GM12878 (cell line): Measurements from ENCODE around the gene TUBA3E. TPM values are rescaled to one million over a fixed set of nuclear protein-coding genes. Genes with fewer than 3 reads are reported as not detected.
"Not testable (repeated sequence)": the region's sequence is repeated elsewhere in the genome, so short reads cannot be mapped to it uniquely, and the experiment has no call there.

Experiments used
- ATAC-seq: fragments of 200-7000 bp; cut with Tn5 transposase; 3 replicates; pipeline ENCODE4 v1.9.1; 2020; ENCODE audit warnings: mild to moderate bottlenecking, moderate library complexity
- BruUV-seq: library from RNA; stranded (reverse); fragments of 400-500 nt; replicated peaks from 2 replicates; lab custom pipeline; 2021; lab: Mats Ljungman, UMichigan
- CTCF ChIA-PET: fragments of 300-600 bp; sonication (Branson Sonifier 250); formaldehyde crosslinking; extraction: SDS; loops from one replicate; lab custom pipeline; 2021; ENCODE audit warnings: inconsistent platforms; lab: Yijun Ruan, JAX
- POLR2A ChIA-PET: fragments of 350-600 bp; formaldehyde crosslinking; extraction: SDS; loops from one replicate; lab custom pipeline; 2021; ENCODE audit warnings: inconsistent platforms; lab: Charles Lee
- RAD21 ChIA-PET: fragments of 300-600 bp; sonication (Branson Sonifier 250); formaldehyde crosslinking; loops from one replicate; lab custom pipeline; 2023; ENCODE audit warnings: antibody characterized with exemption; ENCODE audit not compliant: unreplicated experiment; lab: Charles Lee
- SMC1A ChIA-PET: fragments of 300-600 bp; sonication (Branson Sonifier 250); formaldehyde crosslinking; loops from one replicate; lab custom pipeline; 2023; ENCODE audit not compliant: unreplicated experiment, uncharacterized antibody; lab: Charles Lee
- DNase-seq: peaks from one replicate; pipeline ENCODE4 v3.0.0-alpha.2; 2011; ENCODE audit warnings: low read depth, low spot score
- FAIRE-seq: peaks from 3 replicates; lab custom pipeline; 2011; peaks lifted over from hg19 to GRCh38; lab: Jason Lieb, UNC
- H2AFZ ChIP-seq: 2 replicates; pipeline ENCODE4 v1.6.0; 2011; ENCODE audit warnings: low read depth, low read length, control low read depth; ENCODE audit not compliant: control insufficient read depth
- H3K27ac ChIP-seq: 2 replicates; pipeline ENCODE4 v1.5.1; 2011; ENCODE audit warnings: control low read depth; ENCODE audit not compliant: control insufficient read depth, insufficient read depth
- H3K27me3 ChIP-seq, 2 experiments: replicated peaks in 1 of 2; 2 replicates each; pipeline versions ENCODE4 v1.6.0 to v1.6.1; 2011; ENCODE audit warnings: low read length in 1 of 2; ENCODE audit not compliant: control insufficient read depth in 2 of 2, insufficient read depth in 2 of 2
- H3K36me3 ChIP-seq, 2 experiments: 2 replicates each; pipeline ENCODE4 v1.5.1; 2011; ENCODE audit warnings: low read length in 1 of 2; ENCODE audit not compliant: control insufficient read depth in 2 of 2, insufficient read depth in 2 of 2
- H3K4me1 ChIP-seq: 2 replicates; pipeline ENCODE4 v1.6.1; 2011; ENCODE audit warnings: mild to moderate bottlenecking, low read length, moderate library complexity, mixed read lengths; ENCODE audit not compliant: control insufficient read depth, insufficient read depth
- H3K4me2 ChIP-seq: 2 replicates; pipeline ENCODE4 v1.6.0; 2011; ENCODE audit warnings: control low read depth; ENCODE audit not compliant: control insufficient read depth, insufficient read depth
- H3K4me3 ChIP-seq: fragments of 200-600 bp; sonication (generic); 2 replicates; pipeline ENCODE4 v1.5.1; 2016
- H3K79me2 ChIP-seq: 2 replicates; pipeline ENCODE4 v1.6.0; 2011; ENCODE audit warnings: low read length; ENCODE audit not compliant: control insufficient read depth, insufficient read depth
- H3K9ac ChIP-seq: 2 replicates; pipeline ENCODE4 v1.8.0; 2011; ENCODE audit warnings: low read length, control low read depth, mixed read lengths; ENCODE audit not compliant: control insufficient read depth, insufficient read depth
- H3K9me3 ChIP-seq: replicated peaks from 3 replicates; pipeline ENCODE4 v1.5.1; 2011; ENCODE audit warnings: mild to moderate bottlenecking, low read length; ENCODE audit not compliant: control insufficient read depth, insufficient read depth
- H4K20me1 ChIP-seq: 2 replicates; pipeline ENCODE4 v1.6.0; 2011; ENCODE audit not compliant: control insufficient read depth, insufficient read depth
- CBX5 ChIP-seq: sonication (generic); IDR thresholded peaks from 2 replicates; pipeline ENCODE4 v1.6.1; 2016; ENCODE audit warnings: low read depth, moderate library complexity, mild to moderate bottlenecking, inconsistent platforms
- GABPA ChIP-seq: IDR thresholded peaks from 2 replicates; pipeline ENCODE4 v1.6.1; 2014; ENCODE audit warnings: antibody characterized with exemption, low read depth, mild to moderate bottlenecking, inconsistent platforms
- MXI1 ChIP-seq: fragments of 150-350 bp; IDR thresholded peaks from 2 replicates; pipeline ENCODE4 v1.6.1; 2011; ENCODE audit warnings: low read depth, mild to moderate bottlenecking, inconsistent platforms, low read length, improper control_type of control experiment
- NFIC ChIP-seq: IDR thresholded peaks from 2 replicates; pipeline ENCODE4 v1.6.1; 2012; ENCODE audit warnings: low read depth, mild to moderate bottlenecking, inconsistent platforms, low read length, moderate library complexity
- PAX8 ChIP-seq: fragments of 450-650 bp; IDR thresholded peaks from 2 replicates; pipeline ENCODE4 v1.6.1; 2017; ENCODE audit warnings: mild to moderate bottlenecking, moderate library complexity
- RBBP5 ChIP-seq: fragments of 200-600 bp; sonication (generic); conservative IDR thresholded peaks from 2 replicates; pipeline ENCODE4 v1.6.1; 2016
- ZBTB33 ChIP-seq: fragments of 450-650 bp; IDR thresholded peaks from 2 replicates; pipeline ENCODE4 v1.6.1; 2017; ENCODE audit warnings: mild to moderate bottlenecking
- ZNF384 ChIP-seq: IDR thresholded peaks from 2 replicates; pipeline ENCODE4 v1.6.1; 2012; ENCODE audit warnings: low read depth, mild to moderate bottlenecking, low read length, improper control_type of control experiment, borderline replicate concordance
- WGBS: methylation state at CpG from one replicate; pipeline ENCODE4 v1.1.6; 2016; ENCODE audit warnings: low lambda C conversion rate; ENCODE audit not compliant: insufficient replicate concordance, insufficient coverage; ENCODE audit errors: missing lambda C conversion rate; 5-methylcytosine and 5-hydroxymethylcytosine counted together
- in situ Hi-C: fragments of 300-500 bp; cut with MboI; formaldehyde crosslinking; loops from 9 replicates; pipeline ENCODE4 v1.14.3; 2018; ENCODE audit warnings: mixed read lengths
- intact Hi-C: fragments of 100-400 bp; cut with micrococcal nuclease; formaldehyde crosslinking; loops from one replicate; pipeline ENCODE4 v1.14.2; 2022; ENCODE audit not compliant: unreplicated experiment
- polyA plus RNA-seq, 11 experiments: library from polyadenylated mRNA; depleted of rRNA in 4 of 11; unstranded in 6 of 11; stranded (reverse) in 5 of 11; fragments of >200 nt; fragmentation: Nextera tagmentation in 4 of 11; fragmentation: Illumina TruSeq in 1 of 11; extraction: Ambion mirVana in 4 of 11; extraction: Trizol in 1 of 11; gene quantifications; 1 replicate in 1 of 11; 2 replicates in 10 of 11; pipeline versions ENCODE4 v1.2.1 to v1.2.3, GENCODE V29; 2011 to 2016; ENCODE audit warnings: inconsistent platforms in 2 of 11, missing spikeins in 2 of 11, low read depth in 1 of 11
- total RNA-seq, 4 experiments: library from RNA; depleted of rRNA in 3 of 4; stranded (reverse); fragments of >200 nt in 3 of 4; fragmentation: Illumina TruSeq in 1 of 4; extraction: Trizol in 1 of 4; gene quantifications; 2 replicates each; pipeline versions ENCODE4 v1.2.1 to v1.2.3, GENCODE V29; 2013 to 2021
- TF ChIP-seq, protein P1 (sequence below): IDR thresholded peaks from 2 replicates; pipeline ENCODE4 v1.6.1; 2012; ENCODE audit warnings: improper control_type of control experiment, low read depth, low read length; ENCODE audit not compliant: insufficient replicate concordance
- TF ChIP-seq, protein P2 (sequence below): fragments of 450-650 bp; IDR thresholded peaks from 2 replicates; pipeline ENCODE4 v1.6.1; 2016; ENCODE audit warnings: mild to moderate bottlenecking

The TUBA3E gene
- total and polyA plus RNA-seq, 10 of the 15 experiments (the other 5 are each of a cell fraction or from before 2014, with no cell fraction given) = not detected

- H3K9me3 ChIP-seq = no peaks in the 10 kb centered on the region
- no peaks in the 10 kb centered on the region for H3K27me3 ChIP-seq
- DNase-seq (no peak), FAIRE-seq (no peak), ATAC-seq (no peak)
- no peaks in the 10 kb centered on the region for H3K79me2 ChIP-seq
- H2AFZ ChIP-seq = no peak overlapping the region
- RAD21 ChIA-PET = no interaction called here
- no peak for TF ChIP-seq MXI1
- TF ChIP-seq ZNF384 = no peak
- no peak for TF ChIP-seq RBBP5
- TF ChIP-seq, protein P1, sequence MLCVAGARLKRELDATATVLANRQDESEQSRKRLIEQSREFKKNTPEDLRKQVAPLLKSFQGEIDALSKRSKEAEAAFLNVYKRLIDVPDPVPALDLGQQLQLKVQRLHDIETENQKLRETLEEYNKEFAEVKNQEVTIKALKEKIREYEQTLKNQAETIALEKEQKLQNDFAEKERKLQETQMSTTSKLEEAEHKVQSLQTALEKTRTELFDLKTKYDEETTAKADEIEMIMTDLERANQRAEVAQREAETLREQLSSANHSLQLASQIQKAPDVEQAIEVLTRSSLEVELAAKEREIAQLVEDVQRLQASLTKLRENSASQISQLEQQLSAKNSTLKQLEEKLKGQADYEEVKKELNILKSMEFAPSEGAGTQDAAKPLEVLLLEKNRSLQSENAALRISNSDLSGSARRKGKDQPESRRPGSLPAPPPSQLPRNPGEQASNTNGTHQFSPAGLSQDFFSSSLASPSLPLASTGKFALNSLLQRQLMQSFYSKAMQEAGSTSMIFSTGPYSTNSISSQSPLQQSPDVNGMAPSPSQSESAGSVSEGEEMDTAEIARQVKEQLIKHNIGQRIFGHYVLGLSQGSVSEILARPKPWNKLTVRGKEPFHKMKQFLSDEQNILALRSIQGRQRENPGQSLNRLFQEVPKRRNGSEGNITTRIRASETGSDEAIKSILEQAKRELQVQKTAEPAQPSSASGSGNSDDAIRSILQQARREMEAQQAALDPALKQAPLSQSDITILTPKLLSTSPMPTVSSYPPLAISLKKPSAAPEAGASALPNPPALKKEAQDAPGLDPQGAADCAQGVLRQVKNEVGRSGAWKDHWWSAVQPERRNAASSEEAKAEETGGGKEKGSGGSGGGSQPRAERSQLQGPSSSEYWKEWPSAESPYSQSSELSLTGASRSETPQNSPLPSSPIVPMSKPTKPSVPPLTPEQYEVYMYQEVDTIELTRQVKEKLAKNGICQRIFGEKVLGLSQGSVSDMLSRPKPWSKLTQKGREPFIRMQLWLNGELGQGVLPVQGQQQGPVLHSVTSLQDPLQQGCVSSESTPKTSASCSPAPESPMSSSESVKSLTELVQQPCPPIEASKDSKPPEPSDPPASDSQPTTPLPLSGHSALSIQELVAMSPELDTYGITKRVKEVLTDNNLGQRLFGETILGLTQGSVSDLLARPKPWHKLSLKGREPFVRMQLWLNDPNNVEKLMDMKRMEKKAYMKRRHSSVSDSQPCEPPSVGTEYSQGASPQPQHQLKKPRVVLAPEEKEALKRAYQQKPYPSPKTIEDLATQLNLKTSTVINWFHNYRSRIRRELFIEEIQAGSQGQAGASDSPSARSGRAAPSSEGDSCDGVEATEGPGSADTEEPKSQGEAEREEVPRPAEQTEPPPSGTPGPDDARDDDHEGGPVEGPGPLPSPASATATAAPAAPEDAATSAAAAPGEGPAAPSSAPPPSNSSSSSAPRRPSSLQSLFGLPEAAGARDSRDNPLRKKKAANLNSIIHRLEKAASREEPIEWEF = no peak
- no peak for TF ChIP-seq CBX5
- TF ChIP-seq, protein P2, sequence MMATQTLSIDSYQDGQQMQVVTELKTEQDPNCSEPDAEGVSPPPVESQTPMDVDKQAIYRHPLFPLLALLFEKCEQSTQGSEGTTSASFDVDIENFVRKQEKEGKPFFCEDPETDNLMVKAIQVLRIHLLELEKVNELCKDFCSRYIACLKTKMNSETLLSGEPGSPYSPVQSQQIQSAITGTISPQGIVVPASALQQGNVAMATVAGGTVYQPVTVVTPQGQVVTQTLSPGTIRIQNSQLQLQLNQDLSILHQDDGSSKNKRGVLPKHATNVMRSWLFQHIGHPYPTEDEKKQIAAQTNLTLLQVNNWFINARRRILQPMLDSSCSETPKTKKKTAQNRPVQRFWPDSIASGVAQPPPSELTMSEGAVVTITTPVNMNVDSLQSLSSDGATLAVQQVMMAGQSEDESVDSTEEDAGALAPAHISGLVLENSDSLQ = no peak
- no peak for TF ChIP-seq ZBTB33
- TF ChIP-seq GABPA = no peak
- TF ChIP-seq NFIC = no peak
- TF ChIP-seq PAX8 = no peak
- SMC1A ChIA-PET = no interaction called here
- BruUV-seq = no TSS peak
- H3K36me3 ChIP-seq = no peaks in the 10 kb centered on the region
- in situ Hi-C loops = no loop called here
- no peak overlapping the region for H3K9ac ChIP-seq
- H4K20me1 ChIP-seq = no peaks in the 10 kb centered on the region
- H3K4me1 ChIP-seq = no peaks in the 10 kb centered on the region
- no peak overlapping the region for H3K27ac ChIP-seq
- intact Hi-C loops = no loop called here
- POLR2A ChIA-PET = no interaction called here
- H3K4me2 ChIP-seq = no peak overlapping the region
- H3K4me3 ChIP-seq = no peak overlapping the region
- CTCF ChIA-PET = no interaction called here
- 92% methylated on average over 14 of the region's 15 CpGs for WGBS
Observed at GRCh38 chr2:130190237-130190636, 8.0 kb downstream of the TUBA3E start.

GRCh38 chr2:130188958-130189357 lies 9.3 kb downstream of the TUBA3E start:
- SMC1A ChIA-PET, H2AFZ ChIP-seq, H3K4me3 ChIP-seq, H4K20me1 ChIP-seq, H3K9ac ChIP-seq, H3K9me3 ChIP-seq, H3K4me1 ChIP-seq, DNase-seq, FAIRE-seq, RAD21 ChIA-PET, CTCF ChIA-PET, POLR2A ChIA-PET, H3K27ac ChIP-seq, BruUV-seq, ATAC-seq, intact Hi-C loops, H3K27me3 ChIP-seq, H3K79me2 ChIP-seq, H3K4me2 ChIP-seq, H3K36me3 ChIP-seq: not testable (repeated sequence)
- in situ Hi-C loops = loop anchor here (5.0 kb wide), 1 partner anchor 1298 kb away; no protein-coding TSS in a partner anchor
- 51% methylated on average over 3 of the region's 4 CpGs for WGBS
